Stimulated activated CD4-positive, alpha-beta T cell treated with anti-CD3 and anti-CD28 coated beads, Interleukin-15, amount 100 ng/mL, for 24 hours (primary cell): ENCODE measurements around the gene TAOK2.
"Not testable (repeated sequence)": the region's sequence is repeated elsewhere in the genome, so short reads cannot be mapped to it uniquely, and the experiment has no call there.

Source experiments
- DNase-seq: peaks from one replicate; pipeline ENCODE4 v3.0.0-alpha.2; 2020

The TAOK2 gene

DNA sequence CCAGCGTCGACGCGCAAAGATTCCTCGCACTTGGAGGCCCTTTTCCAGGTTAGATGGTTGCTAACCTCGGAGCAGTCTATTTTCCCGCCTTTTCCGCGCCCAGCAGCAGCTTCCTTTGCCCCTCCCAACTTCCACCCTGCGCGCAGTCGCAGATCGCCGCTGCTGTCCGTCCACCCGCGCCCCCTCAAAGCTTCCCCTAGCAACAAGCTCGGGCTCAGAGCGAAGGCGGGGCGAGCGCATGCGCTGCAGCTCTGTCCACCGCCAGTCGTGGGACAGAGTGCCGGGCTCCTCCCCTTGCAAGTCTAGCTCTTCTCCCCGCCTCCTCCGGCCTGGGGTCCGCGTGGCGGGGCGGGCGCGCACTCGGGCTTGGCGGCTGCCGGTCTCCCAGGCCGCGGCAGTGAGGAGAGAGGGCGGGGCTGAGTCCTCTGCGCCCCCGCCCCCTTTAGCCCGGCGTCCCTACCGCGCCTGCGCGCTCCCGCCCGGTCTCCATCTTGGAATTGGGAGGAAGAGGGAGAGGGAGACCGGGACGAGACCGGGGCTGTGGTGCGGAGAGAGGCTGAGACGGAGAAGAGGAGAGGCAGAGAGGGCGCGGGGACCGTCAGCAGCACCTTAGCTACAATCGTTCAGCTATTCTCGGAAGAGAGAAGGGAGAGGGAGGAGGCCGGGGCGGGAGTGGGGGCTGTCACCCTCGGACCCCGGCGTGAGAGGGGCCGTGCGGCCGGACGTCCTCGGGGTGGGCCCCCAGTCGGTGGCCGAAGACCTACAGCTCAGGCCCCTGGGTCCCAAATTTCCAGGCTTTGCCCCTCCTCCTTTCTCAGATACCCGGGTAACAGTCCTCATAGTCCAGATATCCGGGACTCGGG, at the start of gene TAOK2:
TSS of gene TAOK2 (plus strand) at position 485 of the 863 bp plus-strand sequence. CDS start 3,905 bp downstream, outside the sequence.
- peak; percentile 98 for DNase-seq

DNA sequence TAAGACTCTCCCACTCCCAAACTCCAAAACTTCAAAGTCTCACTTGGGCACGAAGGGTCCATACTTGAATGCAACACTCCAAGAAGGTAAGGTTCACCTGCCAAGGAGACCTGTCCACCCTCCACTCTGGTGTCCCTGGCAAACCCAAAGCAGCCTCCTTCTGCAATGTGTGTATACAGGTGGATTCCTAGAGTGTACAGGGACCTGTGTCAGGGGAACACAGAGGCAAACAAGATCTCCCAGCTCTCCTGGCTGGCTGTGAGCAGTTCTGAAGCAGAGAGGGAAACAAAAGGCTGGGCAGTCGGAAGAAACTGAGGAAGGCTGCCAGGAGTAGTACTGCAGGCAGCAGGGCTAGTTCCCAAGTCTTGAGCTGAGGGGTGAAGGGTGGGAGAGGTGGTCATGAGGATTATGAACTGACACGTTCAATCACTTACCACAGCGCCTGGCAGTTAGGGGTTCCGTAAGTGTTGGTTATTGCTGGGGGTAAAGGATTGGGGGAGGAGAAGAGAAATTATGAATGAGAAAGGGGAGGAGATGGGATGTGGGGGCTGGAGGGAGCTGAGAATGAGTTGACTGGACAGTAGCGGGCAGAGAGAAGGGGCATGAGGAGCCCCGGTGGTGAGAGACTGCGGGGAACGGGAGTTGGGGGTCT, 48.4 kb upstream of the TAOK2 start:
- no peak for DNase-seq

DNA sequence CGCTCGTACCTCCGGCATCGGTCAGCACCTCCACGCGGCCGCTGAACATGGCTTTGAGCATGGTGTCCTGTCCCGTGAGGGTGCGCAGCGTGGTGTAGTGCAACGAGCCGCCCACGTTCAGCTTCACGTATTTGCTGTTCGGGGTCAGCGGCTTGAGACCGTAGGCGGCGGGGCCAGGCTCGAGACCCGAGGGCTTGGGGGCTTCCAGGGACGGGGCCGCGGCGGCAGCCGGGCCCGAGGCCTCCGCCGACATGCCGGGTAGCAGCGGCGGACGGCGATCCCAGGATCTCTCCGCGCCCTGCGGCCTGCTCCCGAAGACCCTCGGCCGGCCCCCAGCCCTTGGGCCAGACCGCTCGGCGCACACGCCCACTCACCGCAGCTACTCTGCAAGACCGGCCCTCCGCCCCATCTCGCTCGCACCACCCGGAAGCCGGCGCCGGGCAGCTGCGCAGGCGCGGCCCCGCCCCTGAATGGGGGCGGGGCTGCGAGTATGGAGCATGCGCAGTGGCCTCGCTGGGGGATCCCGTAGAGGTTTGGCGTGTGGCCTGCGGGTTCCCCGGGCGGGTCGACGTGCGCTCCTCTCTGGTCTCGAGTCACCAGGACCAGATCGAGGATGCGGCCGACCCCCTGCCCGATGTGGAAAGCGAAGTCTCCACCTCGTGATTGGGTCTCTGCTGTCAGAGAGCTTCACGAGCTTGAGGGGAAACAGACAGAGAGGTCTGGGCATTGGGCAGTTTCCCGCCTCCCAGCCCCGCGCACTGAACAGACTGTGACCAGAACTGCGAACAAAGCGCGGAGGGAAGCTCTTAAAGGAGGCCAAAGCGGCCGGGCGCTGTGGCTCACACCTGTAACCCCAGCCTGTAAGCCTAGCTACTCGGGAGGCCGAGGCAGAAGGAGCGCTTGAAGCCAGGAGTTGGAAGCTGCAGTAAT, 47.6 kb upstream of the TAOK2 start, which contains the start of gene KCTD13:
TSS of gene KCTD13 (minus strand) at position 446 of the 930 bp plus-strand sequence. CDS start at position 253, 193 bp downstream.
- peak; percentile 88 for DNase-seq

DNA sequence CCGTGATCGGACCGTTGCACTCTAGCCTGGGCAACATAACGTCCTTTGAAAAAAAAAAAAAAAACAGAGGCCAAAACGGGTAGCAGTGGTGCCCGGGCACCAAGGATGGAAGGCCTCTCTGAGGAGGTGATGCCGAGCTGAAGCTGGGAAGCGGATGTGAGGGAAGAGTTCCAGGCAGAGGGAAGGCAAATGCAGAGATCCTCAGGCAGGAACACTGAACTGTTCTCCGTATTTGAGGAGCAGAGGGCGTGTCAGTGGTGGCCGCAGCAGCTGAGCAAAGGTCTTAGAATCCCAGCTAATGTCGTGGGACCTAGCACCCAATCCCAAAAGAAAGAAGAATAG, 47.0 kb upstream of the TAOK2 start:
- DNase-seq: no peak

DNA sequence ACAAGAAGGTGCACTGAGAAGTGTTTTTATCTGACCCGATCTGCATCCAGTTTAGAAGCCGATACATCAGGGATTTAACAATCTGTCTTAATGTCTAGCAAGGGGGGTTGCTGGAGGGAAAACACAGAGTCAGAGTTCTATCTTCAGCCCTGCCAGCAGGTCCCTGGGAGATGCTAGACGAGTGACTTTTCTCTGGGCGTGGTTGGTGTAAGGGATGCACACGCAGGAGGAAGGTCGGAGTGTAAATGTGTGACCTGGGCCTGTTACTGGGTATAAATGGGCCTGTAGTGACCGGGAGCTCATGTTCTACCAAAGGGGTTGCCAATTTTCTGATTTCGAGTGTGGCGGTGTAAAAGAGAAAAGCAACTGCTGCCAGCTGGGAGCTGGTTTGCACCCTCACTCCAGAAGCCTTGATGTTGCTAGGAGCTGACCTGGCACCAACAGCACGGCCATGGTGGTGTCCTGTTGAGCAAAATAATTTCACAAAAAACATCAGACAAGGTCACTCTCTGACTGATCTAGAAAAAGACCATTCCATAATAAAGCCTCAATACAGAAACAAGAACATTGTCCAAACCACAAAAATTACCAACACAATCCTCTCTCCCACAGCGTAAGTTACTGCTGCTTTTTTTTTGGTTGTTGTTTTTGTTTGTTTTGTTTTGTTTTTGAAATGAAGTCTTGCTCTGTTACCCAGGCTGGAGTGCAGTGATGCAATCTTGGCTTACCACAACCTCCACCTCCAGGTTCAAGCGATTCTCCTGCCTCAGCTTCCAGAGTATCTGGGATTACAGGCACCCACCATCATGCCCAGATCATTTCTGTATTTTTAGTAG, 46.4 kb upstream of the TAOK2 start:
- DNase-seq: no peak

DNA sequence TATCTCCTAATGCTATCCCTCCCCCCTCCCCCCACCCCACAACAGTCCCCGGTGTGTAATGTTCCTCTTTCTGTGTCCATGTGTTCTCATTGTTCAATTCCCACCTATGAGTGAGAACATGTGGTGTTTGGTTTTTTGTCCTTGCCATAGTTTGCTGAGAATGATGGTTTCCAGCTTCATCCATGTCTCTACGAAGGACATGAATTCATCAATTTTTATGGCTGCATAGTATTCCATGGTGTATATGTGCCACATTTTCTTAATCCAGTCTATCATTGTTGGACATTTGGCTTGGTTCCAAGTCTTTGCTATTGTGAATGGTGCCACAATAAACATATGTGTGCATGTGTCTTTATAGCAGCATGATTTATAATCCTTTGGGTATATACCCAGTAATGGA, 41.9 kb upstream of the TAOK2 start:
- DNase-seq: not testable (repeated sequence)

DNA sequence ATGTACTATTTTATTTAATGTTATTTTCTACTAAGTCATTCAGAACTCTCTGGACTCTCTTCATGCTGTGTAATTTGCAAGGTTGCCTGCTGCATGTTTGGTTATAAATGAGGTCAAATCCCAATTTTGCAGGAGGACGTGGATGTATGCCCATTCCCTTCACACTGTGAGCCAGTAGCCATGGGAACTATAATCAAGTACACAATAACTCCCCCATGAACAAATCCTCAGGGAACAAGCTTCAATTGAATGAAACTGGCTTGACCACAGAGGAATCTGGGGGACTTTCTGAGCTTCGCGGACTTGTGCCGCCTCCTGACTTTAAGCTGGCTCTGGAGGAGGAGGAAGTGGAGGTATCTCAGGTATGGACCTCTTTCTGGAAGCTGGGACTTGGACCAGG, 33.0 kb upstream of the TAOK2 start:
- no peak for DNase-seq

DNA sequence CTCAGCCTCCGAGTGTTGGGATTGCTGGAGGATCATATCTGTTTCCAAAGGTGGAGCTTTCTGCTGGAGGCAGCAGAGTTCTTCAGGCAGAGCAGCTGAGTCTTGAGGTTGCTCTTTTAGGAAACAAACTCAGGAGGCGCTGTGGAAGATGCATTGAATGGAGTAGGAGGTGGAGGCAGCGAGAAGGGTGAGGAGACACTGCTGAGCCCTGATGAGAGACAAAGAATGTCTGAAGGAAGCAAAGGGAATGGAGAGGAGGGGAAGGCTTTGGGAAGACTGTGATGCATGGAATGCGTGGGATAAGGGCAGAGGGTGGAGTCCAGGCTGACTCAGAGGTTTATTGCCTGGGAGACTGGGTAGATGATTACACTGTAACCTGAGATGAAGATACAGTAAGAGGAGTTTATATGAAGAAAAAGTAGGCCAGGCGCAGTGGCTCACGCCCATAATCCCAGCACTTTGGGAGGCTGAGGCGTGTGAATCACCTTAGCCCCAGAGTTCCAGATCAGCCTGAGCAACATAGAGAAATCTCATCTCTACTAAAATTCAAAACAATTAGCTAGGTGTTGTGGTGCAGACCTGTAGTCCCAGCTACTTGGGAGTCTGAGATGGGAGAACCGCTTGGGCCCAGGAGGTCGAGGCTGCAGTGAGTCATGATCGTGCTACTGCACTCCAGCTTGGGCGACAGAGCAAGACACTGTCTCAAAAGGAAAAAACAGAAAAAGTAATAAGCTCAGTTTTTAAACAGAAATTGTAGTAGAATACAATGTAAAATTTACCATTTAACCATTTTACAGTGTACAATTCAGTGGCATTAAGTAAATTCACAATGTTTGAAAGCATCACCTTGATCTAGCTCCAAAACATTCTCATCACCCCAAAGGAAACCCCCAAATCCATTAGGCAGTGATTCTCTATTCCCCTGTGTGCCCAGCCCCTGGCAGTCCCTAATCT, 29.5 kb upstream of the TAOK2 start:
- DNase-seq: no peak

DNA sequence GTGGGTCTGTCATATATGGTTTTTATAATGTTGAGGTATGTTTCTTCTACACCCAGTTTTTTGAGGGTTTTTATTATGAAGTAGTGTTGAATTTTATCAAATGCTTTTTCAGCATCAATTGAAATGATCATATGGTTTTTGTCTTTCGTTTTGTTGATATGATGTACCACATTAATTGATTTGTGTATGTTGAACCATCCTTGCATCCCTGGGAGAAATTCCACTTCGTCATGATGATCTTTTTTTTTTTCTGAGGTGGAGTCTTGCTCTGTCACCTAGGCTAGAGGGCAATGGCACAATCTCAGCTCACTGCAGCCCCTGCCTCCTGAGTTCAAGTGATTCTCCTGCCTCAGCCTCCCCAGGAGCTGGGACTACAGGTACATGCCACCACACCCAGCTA, 25.8 kb upstream of the TAOK2 start:
- DNase-seq: no peak

DNA sequence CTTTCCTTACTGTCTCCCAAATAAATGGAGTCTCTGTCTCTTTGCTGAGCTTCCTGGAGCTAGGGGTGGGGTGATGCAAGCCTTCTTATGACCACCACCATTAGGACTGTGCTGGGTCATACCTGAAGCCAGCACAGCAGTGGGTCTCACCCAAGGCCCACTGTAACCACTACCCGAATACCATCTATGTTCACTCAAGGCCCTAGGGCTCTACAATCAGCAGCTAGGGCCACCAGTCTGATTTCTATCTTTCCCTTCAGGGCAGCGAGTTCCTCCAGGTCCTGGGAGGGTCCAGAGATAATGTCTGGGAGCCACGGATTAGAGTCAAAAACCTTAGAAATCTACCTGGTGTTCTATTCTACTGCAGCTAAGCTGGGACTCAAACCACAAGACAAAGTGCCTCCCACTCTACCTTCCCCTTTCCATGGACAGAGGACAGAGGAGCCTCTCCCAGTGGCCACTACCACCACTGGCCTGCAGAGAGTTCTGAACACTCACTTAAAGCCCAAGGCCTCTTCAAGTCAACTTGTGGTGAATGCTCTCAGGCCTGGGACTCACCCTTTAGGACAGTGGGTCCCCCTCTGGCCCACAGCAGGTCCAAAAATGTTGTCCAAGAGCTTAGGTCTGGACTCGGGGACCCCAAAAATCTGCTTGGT, 22.7 kb upstream of the TAOK2 start:
- no peak for DNase-seq

DNA sequence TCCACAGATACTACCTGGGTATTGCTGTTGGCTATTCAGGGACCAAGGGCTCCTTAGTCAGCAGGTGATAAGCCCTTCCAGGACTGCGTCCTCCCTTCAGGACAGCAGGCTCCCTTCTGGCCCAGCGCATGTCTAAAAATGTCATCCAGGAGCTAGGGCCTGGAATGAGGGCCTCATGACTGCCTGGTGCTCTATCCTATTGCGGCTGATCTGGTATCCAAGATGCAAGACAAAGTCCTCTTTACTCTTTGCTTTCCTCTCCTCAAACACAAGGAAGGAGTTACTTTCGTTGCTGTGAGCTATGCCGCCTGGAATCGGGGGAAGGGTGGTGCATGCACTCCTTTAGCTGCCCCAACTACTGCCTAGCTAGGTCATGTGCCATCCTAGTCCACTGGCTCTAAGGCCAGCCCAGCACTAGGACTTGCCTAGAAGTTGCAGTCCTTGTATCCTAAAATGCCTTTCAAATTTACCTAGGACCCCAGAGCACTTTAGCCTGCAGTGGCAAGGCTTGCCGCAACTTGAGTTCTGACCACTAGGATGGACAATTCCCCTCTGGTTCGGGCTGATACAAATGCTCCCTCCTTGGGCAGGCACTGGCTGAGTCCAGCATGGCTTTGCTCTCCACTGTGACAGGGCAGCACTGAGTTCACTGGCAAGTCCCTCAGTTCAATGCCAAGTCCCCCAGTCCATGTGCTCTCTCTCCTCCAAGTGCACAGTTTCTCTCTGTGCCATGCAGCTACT, 21.9 kb upstream of the TAOK2 start:
- no peak for DNase-seq

DNA sequence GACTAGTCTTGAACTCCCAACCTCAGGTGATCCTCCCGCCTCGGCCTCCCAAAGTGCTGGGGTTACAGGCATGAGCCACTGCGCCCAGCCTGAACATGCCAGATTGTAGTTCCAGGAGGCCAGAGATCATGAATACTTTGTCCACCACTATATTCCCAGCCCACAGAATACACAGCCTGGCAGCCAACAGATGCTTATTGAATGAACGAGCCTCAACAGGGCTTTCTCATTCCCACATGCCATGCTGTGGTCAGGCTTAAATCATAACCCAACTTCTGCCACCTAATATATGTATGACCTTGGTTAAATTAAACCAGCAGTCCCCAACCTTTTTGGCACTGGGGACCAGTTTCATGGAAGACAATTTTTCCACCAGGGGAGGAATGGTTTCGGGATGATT, 14.9 kb upstream of the TAOK2 start:
- no peak for DNase-seq

DNA sequence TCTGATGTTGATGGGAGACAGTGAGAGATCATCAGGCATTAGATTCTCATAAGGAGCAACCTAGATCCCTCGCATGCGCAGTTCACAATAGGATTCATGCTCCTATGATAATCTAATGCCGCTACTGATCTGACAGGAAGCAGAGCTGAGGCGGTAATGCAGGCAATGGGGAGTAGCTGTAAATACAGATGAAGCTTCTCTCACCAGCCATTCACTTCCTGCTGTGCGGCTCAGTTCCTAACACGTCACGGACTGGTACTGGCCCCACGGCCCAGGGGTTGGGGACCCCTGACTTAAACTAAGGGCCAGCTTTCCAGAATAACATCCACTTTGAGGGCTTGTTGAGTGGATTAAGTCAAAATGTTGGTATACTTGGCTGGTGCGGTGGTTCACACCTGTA, 14.4 kb upstream of the TAOK2 start:
- DNase-seq: no peak

DNA sequence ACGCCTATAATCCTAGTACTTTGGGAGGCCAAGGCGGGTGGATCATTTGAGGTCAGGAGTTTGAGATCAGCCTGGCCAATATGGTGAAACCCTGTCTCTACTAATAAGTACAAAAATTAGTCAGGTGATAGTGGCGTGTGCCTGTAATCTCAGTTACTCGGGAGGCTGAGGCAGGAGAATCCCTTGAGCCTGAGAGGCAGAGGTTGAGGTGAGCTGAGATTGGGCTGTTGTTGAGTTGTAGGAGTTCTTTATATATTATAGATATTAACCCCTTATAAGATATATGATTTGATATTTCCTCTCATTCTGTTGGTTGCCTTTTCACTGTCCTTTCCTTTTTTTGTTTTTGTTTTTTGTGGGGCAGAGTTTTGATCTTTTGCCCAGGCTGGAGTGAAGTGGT, 13.8 kb upstream of the TAOK2 start:
- DNase-seq: not testable (repeated sequence)

DNA sequence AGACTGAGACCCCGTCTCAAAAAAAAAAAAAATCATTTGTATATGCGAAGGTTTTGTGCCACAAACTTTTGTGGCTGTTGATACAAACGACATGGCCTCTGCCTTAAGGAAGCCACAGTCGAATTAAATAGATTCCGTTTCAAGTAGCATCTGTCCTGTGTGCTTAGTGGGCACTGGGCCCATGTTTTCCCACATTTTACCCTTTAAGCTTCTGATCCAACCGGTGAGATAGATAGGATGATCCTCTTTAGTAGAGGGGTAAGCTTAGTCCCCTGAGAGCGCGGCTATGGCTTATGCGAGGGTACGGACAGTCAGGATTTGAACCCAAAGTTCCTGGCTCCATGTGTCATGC, 12.6 kb upstream of the TAOK2 start:
- DNase-seq: no peak

DNA sequence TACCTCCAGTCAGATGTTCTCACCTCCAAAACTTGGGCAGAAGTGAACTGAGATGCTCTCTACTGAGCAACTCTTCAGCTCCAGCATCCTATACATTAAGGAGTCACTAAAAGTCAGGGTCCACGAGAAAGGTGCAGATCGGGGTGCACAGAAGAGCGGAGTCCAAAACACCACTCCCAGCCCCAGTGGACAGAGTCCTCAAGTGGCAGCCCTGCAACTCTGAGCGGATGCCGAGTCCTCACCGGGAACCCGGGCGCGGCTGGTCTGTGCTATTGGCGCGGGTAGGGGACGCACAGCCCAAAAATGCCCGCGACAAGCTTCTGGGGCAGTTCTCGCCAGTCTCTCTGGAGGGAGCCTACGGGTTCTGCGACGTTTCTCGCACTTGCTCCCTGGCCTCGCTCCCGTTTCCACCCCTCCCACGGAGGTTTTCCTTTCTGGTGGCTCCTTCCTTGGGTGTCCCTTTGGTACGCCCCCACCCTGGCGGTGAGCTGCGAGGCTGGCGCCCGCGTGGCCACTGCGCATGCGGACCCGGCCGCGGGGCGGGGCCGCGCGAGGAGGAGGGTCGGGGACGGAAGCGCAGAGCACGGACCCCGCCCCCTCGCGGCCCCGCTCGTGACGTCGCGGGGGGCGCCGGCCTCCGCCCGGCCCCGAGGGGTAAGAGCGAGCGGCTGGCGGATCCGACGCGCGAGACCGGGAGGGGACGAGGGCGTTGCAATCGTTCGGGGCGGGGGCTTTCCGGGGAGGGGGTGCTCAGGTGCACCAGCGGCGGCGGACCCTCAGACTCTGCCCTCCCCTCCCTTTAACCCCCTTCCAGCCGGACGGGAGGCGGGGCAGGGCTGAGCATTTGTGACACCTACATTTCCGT, 12.0 kb upstream of the TAOK2 start, which contains the start of gene TMEM219:
TSS of gene TMEM219 (plus strand) at position 601 of the 865 bp plus-strand sequence. CDS start 1,065 bp downstream, outside the sequence.
- peak; percentile 94 for DNase-seq

DNA sequence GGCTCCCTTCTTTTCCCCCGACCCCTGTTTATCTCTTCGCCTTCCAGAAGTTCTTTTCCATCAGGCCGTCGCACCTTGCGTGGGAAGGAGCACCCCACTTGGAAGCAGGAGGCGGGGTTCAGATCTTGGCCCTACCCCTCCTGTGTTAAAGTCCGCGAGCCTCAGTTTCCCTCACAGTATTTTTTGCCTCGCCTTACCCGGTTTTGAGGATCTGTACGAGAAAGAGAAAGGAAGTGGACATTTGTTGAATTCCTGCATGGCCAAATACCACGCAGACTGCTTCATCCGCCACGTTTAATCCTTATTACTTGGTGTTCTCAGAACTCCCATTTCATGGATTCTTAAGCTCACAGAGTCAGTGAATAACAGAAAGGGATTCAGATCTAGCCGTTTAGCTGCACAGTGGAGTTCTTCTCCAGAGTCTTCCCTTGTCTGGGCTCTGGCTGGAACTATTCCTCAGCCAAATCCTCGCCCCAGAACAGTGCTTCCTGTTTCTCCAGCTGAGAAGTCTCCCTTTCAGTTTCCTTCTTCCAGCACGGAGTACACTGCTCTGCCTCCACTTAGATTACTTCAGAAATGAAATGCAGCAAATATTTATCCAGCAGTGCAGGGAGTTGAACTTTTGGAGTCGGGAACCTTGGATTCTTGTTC, 11.2 kb upstream of the TAOK2 start:
- no peak for DNase-seq
